Activated gamma-delta T cell treated with Interleukin-2 at 50 U/mL for 16 hours (primary cell): ENCODE measurements around the gene PTCH1.

ENCODE experiments used
- DNase-seq: peaks from one replicate; pipeline ENCODE4 v3.0.0-alpha.2; 2020

PTCH1 gene

GRCh38 chr9:95436416-95436815 lies 80.4 kb downstream of the PTCH1 start:
- DNase-seq, result no peak

- no peak for DNase-seq
Measured at GRCh38 chr9:95435074-95435728, 81.6 kb downstream of the PTCH1 start.

GRCh38 chr9:95434116-95435073 lies 82.4 kb downstream of the PTCH1 start:
- no peak for DNase-seq

GRCh38 chr9:95433096-95433819 lies 83.5 kb downstream of the PTCH1 start:
- DNase-seq, result no peak

GRCh38 chr9:95431286-95431685 lies 85.5 kb downstream of the PTCH1 start:
- no peak for DNase-seq

- no peak for DNase-seq
Measured at GRCh38 chr9:95429948-95430620, 86.7 kb downstream of the PTCH1 start.

GRCh38 chr9:95429096-95429495 lies 87.7 kb downstream of the PTCH1 start:
- no peak for DNase-seq

GRCh38 chr9:95425910-95426551 lies 90.7 kb downstream of the PTCH1 start:
- no peak for DNase-seq

GRCh38 chr9:95422650-95423049 lies 94.1 kb downstream of the PTCH1 start:
- no peak for DNase-seq

- no peak for DNase-seq
Measured at GRCh38 chr9:95420518-95420917, 96.3 kb downstream of the PTCH1 start.

- DNase-seq, result no peak
Measured at GRCh38 chr9:95419444-95419843, 97.3 kb downstream of the PTCH1 start.

GRCh38 chr9:95415158-95415557 lies 101.6 kb downstream of the PTCH1 start:
- DNase-seq, result no peak

- no peak for DNase-seq
Measured at GRCh38 chr9:95413793-95414192, 103.0 kb downstream of the PTCH1 start.

GRCh38 chr9:95411054-95411892 lies 105.5 kb downstream of the PTCH1 start:
- no peak for DNase-seq

- DNase-seq, result no peak
Measured at GRCh38 chr9:95409650-95410426, 106.9 kb downstream of the PTCH1 start.

- no peak for DNase-seq
Measured at GRCh38 chr9:95407524-95407923, 109.2 kb downstream of the PTCH1 start.

- no peak for DNase-seq
Measured at GRCh38 chr9:95406121-95406520, 110.7 kb downstream of the PTCH1 start.

- no peak for DNase-seq
Measured at GRCh38 chr9:95399261-95399660, 117.5 kb downstream of the PTCH1 start.
